Adrenal gland (tissue), 12 donors: Measurements from ENCODE around the gene ABLIM2. TPM values are rescaled to one million over a fixed set of nuclear protein-coding genes. Genes with fewer than 3 reads are reported as not detected.
"Not testable (repeated sequence)": the region's sequence is repeated elsewhere in the genome, so short reads cannot be mapped to it uniquely, and the experiment has no call there.

ENCODE experiments used
- DNase-seq, 7 donors: peaks; one replicate each; pipeline ENCODE4 v3.0.0-alpha.2; 2019 to 2020
- H3K27ac ChIP-seq, 5 donors: fragments of 200-600 bp; sonication (generic) in 4 of 5; 1 replicate in 3 of 5; 2 replicates in 2 of 5; pipeline versions ENCODE4 v1.5.1 to v1.8.0; 2016 to 2020; ENCODE audit warnings: mild to moderate bottlenecking in 1 of 5
- H3K27me3 ChIP-seq: fragments of 200-600 bp; 2 replicates; pipeline ENCODE4 v1.8.0; 2021
- H3K36me3 ChIP-seq, 2 donors: fragments of 200-600 bp; replicated peaks in 1 of 2; 1 replicate in 1 of 2; 2 replicates in 1 of 2; pipeline versions ENCODE4 v1.5.1 to v1.8.0; 2018 to 2022
- H3K4me1 ChIP-seq, 2 donors: fragments of 200-600 bp; replicated peaks in 1 of 2; 1 replicate in 1 of 2; 2 replicates in 1 of 2; pipeline versions ENCODE4 v1.5.1 to v1.8.0; 2018 to 2021
- H3K4me3 ChIP-seq, 4 donors: fragments of 200-600 bp; sonication (generic) in 3 of 4; one replicate each; pipeline ENCODE4 v1.5.1; 2016 to 2018
- H3K9me3 ChIP-seq, 3 donors: fragments of 200-600 bp; sonication (generic) in 1 of 3; replicated peaks in 1 of 3; 1 replicate in 2 of 3; 2 replicates in 1 of 3; pipeline versions ENCODE4 v1.5.1 to v1.8.0; 2016 to 2021
- CTCF ChIP-seq, 6 experiments: fragments of 450-650 bp in 4 of 6; fragments of 200-600 bp in 2 of 6; sonication (generic) in 1 of 6; IDR thresholded peaks; 1 replicate in 5 of 6; 2 replicates in 1 of 6; pipeline versions ENCODE4 v1.5.1 to v1.8.0; 2016 to 2021; ENCODE audit warnings: antibody characterized with exemption in 6 of 6, mild to moderate bottlenecking in 2 of 6, moderate library complexity in 1 of 6
- POLR2A ChIP-seq, 2 donors: fragments of 450-650 bp; IDR thresholded peaks; one replicate each; pipeline ENCODE4 v1.6.1; 2017; ENCODE audit warnings: antibody characterized with exemption in 2 of 2, mild to moderate bottlenecking in 2 of 2, moderate library complexity in 1 of 2
- WGBS, 4 donors: extraction: QIAGEN DNeasy Blood & Tissue Kit in 2 of 4; methylation state at CpG; one replicate each; pipeline versions ENCODE4 v1.1.5 to v1.1.7; 2013 to 2017; 5-methylcytosine and 5-hydroxymethylcytosine counted together
- intact Hi-C, 2 donors: fragments of 100-400 bp; cut with DNase I; formaldehyde crosslinking; loops; one replicate each; pipeline versions ENCODE4 v1.14.1 to v1.15.0; 2022 to 2023
- polyA plus RNA-seq, 3 donors: library from polyadenylated mRNA; stranded (reverse); fragments of 200-250 nt in 2 of 3; fragments of 350-450 nt in 1 of 3; fragmentation: Illumina TruSeq in 1 of 3; extraction: RNeasy Lipid Tissue Mini Kit (QIAGEN cat#74804) in 1 of 3; gene quantifications; one replicate each; pipeline ENCODE4 v1.2.3, GENCODE V29; 2013 to 2014
- total RNA-seq, 9 donors: library from RNA; depleted of rRNA in 4 of 9; stranded (reverse); fragments of >200 nt in 4 of 9; fragments of 120-200 nt in 1 of 9; fragmentation: NEBNext Ultra II Directional in 1 of 9; extraction: Animal tissue kit (Norgen Biotek cat#: 25700) in 1 of 9; gene quantifications; one replicate each; pipeline versions ENCODE4 v1.1.0 to v1.2.4, GENCODE V29; 2013 to 2023
- donor health status: healthy with polysubstance abuse.
- donor health status: Bipolar disorder and iron deficiency.
- donor health status: DM: yes; HTN: yes; CAD: no.
- donor health status: DM: no; HTN: no; CAD: no.
- donor health status: DM: no; HTN: no; CAD: no.
- donor health status: DM: yes; HTN: yes; CAD: no.

Gene ABLIM2
- total and polyA plus RNA-seq, 12 donors: 5.8 to 31.2 (median 14.6) TPM

DNA sequence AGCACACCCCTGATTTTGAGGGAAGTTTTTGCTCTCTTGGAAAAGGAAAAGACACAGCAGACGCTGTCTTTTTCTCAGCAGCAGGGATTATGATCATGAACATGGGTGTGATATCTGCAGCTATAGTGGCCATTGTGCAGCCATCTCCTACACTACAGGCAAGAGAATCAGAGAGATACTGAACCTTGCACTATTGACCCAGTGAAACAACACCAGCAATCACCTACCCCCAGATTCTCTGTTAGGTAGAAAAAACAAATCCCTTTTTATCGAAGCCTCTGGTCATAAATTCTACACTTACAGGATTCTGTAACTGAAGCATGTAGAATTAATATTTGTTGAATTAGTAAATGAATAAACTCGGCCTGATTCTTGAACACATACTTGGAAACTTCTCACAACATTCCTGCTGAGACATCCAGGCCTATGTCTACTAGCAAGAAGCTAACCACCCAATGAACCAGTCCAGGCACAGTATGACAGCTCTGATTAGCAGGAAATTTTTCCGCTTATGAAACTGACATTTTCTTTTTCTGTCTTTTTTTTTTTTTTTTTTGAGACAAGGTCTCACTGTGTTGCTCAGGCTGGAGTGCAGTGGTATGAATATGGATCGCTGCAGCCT is 213.9 kb downstream of the ABLIM2 start:
- Histone ChIP-seq H3K4me1 (peaks cover 0 to 4% of the 10 kb centered on the region in 2 donors), H3K27me3 (no peaks in the 10 kb centered on the region), H3K36me3 (no peaks in the 10 kb centered on the region), H3K9me3 (no peaks in the 10 kb centered on the region), H3K4me3 (no peak overlapping the region), H3K27ac (no peak overlapping the region)
- intact Hi-C loops: no loop called here
- no peak for DNase-seq
- TF ChIP-seq CTCF (IDR thresholded peaks at IDR 0.05) (no peak), POLR2A (IDR thresholded peaks at IDR 0.05) (no peak)
- WGBS, 4 donors: 83 to 93% (median 90%) methylated on average over 5 of the region's 5 CpGs

DNA sequence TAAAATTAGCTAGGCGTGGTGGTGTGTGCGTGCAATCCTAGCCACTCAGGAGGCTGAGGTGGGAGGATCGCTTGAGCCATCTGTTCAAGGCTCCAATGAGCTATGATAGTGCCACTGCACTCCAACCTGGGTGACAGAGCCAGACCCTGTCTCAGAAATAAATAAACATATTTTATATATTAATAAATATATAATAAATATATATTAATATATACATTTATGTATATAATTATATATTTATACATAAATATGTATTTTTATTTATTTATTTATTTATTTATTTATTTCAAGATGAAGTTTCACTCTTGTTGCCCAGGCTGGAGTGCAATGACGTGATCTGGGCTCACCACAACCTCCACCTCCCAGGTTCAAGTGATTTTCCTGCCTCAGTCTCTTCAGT is 214.9 kb downstream of the ABLIM2 start:
- H3K9me3 ChIP-seq, DNase-seq, H3K27ac ChIP-seq, H3K27me3 ChIP-seq, H3K4me1 ChIP-seq, H3K36me3 ChIP-seq, intact Hi-C loops, H3K4me3 ChIP-seq: not testable (repeated sequence)
- 94 to 97% (median 96%) methylated on average over 4 of the region's 4 CpGs for WGBS, 4 donors

- no peak overlapping the region for H3K27ac ChIP-seq
- H3K4me3 ChIP-seq: no peak overlapping the region
- WGBS, 4 donors: 91 to 96% (median 96%) methylated on average over 8 of the region's 8 CpGs
- no peaks in the 10 kb centered on the region for H3K9me3 ChIP-seq
- no peak for DNase-seq
- H3K27me3 ChIP-seq: no peaks in the 10 kb centered on the region
- H3K36me3 ChIP-seq: no peaks in the 10 kb centered on the region
- H3K4me1 ChIP-seq: peaks cover 0 to 3% of the 10 kb centered on the region in 2 donors
- intact Hi-C loops: no loop called here
- no peak for TF ChIP-seq CTCF (IDR thresholded peaks at IDR 0.05)
- TF ChIP-seq POLR2A (IDR thresholded peaks at IDR 0.05): no peak
Measured at GRCh38 chr4:7943211-7943610, 215.4 kb downstream of the ABLIM2 start.

GRCh38 chr4:7941965-7942496 is 216.6 kb downstream of the ABLIM2 start:
- WGBS, 4 donors: 80 to 89% (median 81%) methylated on average over 4 of the region's 4 CpGs
- TF ChIP-seq CTCF (IDR thresholded peaks at IDR 0.05): no peak
- no peak for TF ChIP-seq POLR2A (IDR thresholded peaks at IDR 0.05)
- no peak overlapping the region for H3K27ac ChIP-seq
- no peaks in the 10 kb centered on the region for H3K27me3 ChIP-seq
- H3K9me3 ChIP-seq: no peaks in the 10 kb centered on the region
- H3K36me3 ChIP-seq: no peaks in the 10 kb centered on the region
- no peak overlapping the region for H3K4me3 ChIP-seq
- no peak for DNase-seq
- intact Hi-C loops: no loop called here
- H3K4me1 ChIP-seq: peaks cover 0 to 8% of the 10 kb centered on the region in 2 donors
